Smooth muscle cell (in vitro differentiated cells): Measurements from ENCODE around the gene PPP1R13B. TPM values are rescaled to one million over a fixed set of nuclear protein-coding genes. Genes with fewer than 3 reads are reported as not detected.

Experiments
- DNase-seq: peaks from one replicate; lab custom pipeline; 2025; ENCODE audit not compliant: unreplicated experiment; lab: John Stamatoyannopoulos, UW
- H2AFZ ChIP-seq: fragments of 200-600 bp; sonication (generic); 2 replicates; pipeline ENCODE4 v1.6.0; 2016; ENCODE audit warnings: antibody characterized with exemption, low read depth, mild to moderate bottlenecking
- H3F3A ChIP-seq: fragments of 200-600 bp; sonication (generic); 2 replicates; pipeline ENCODE4 v1.6.0; 2017; ENCODE audit warnings: antibody characterized with exemption, low read depth
- H3K27ac ChIP-seq: fragments of 200-600 bp; sonication (generic); 2 replicates; pipeline ENCODE4 v1.5.1; 2016; ENCODE audit warnings: low read depth, mild to moderate bottlenecking
- H3K27me3 ChIP-seq: fragments of 200-600 bp; sonication (generic); 2 replicates; pipeline ENCODE4 v1.6.1; 2016; ENCODE audit warnings: low read depth, mild to moderate bottlenecking
- H3K36me3 ChIP-seq: fragments of 200-600 bp; sonication (generic); 2 replicates; pipeline ENCODE4 v1.5.1; 2016; ENCODE audit warnings: low read depth
- H3K4me1 ChIP-seq: fragments of 200-600 bp; sonication (generic); 2 replicates; pipeline ENCODE4 v1.5.1; 2016; ENCODE audit warnings: low read depth
- H3K4me2 ChIP-seq: fragments of 200-600 bp; sonication (generic); 2 replicates; pipeline ENCODE4 v1.6.0; 2016; ENCODE audit warnings: mild to moderate bottlenecking
- H3K4me3 ChIP-seq: fragments of 200-600 bp; sonication (generic); 2 replicates; pipeline ENCODE4 v1.5.1; 2016; ENCODE audit warnings: mild to moderate bottlenecking
- H3K79me2 ChIP-seq: fragments of 200-600 bp; sonication (generic); 2 replicates; pipeline ENCODE4 v1.6.0; 2016; ENCODE audit warnings: low read depth, mild to moderate bottlenecking
- H3K9ac ChIP-seq: fragments of 200-600 bp; sonication (generic); 2 replicates; pipeline ENCODE4 v1.6.0; 2016; ENCODE audit warnings: low read depth
- H3K9me3 ChIP-seq: fragments of 200-600 bp; sonication (generic); replicated peaks from 2 replicates; pipeline ENCODE4 v1.5.1; 2016; ENCODE audit warnings: low read depth
- H4K20me1 ChIP-seq: fragments of 200-600 bp; sonication (generic); 2 replicates; pipeline ENCODE4 v1.6.0; 2016; ENCODE audit warnings: low read depth
- CTCF ChIP-seq: fragments of 200-600 bp; sonication (generic); IDR thresholded peaks from 2 replicates; pipeline ENCODE4 v1.5.1; 2017; ENCODE audit warnings: borderline replicate concordance, mild to moderate bottlenecking, antibody characterized with exemption; ENCODE audit not compliant: insufficient read depth, poor library complexity, severe bottlenecking
- WGBS: methylation state at CpG from one replicate; pipeline ENCODE4 v1.1.7; 2016; ENCODE audit warnings: low lambda C conversion rate; 5-methylcytosine and 5-hydroxymethylcytosine counted together
- polyA plus RNA-seq: library from polyadenylated mRNA; unstranded; fragments of >200 nt; fragmentation: Nextera tagmentation; extraction: Ambion mirVana; gene quantifications from 2 replicates; pipeline ENCODE4 v1.2.1, GENCODE V29; 2016
- total RNA-seq: library from RNA; depleted of rRNA; stranded (reverse); fragments of >200 nt; gene quantifications from 2 replicates; pipeline ENCODE4 v1.2.3, GENCODE V29; 2014

The PPP1R13B gene
- total and polyA plus RNA-seq, 2 experiments from 2014 or later = 2.3 to 4.3 TPM

GRCh38 chr14:103880348-103881267 lies 33.2 kb upstream of the PPP1R13B start:
- Histone ChIP-seq H3K9me3 (no peaks in the 10 kb centered on the region), H3F3A (no peaks in the 10 kb centered on the region), H3K4me2 (no peak overlapping the region), H3K27ac (no peak overlapping the region), H2AFZ (no peak overlapping the region), H4K20me1 (no peaks in the 10 kb centered on the region), H3K4me1 (peaks cover 5% of the 10 kb centered on the region), H3K9ac (no peak overlapping the region), H3K36me3 (no peaks in the 10 kb centered on the region), H3K27me3 (no peaks in the 10 kb centered on the region), H3K4me3 (no peak overlapping the region), H3K79me2 (no peaks in the 10 kb centered on the region)
- 76% methylated on average over 23 of the region's 23 CpGs for WGBS
- DNase-seq = no peak
- TF ChIP-seq CTCF = no peak

- WGBS = 72% methylated on average over 34 of the region's 34 CpGs
- Histone ChIP-seq H3K36me3 (no peaks in the 10 kb centered on the region), H3K27me3 (no peaks in the 10 kb centered on the region), H3K4me1 (peaks cover 5% of the 10 kb centered on the region), H3K4me3 (no peak overlapping the region), H3K9me3 (no peaks in the 10 kb centered on the region), H3F3A (no peaks in the 10 kb centered on the region), H3K4me2 (no peak overlapping the region), H2AFZ (no peak overlapping the region), H3K27ac (no peak overlapping the region), H3K79me2 (no peaks in the 10 kb centered on the region), H4K20me1 (no peaks in the 10 kb centered on the region), H3K9ac (no peak overlapping the region)
- DNase-seq = no peak
- no peak for TF ChIP-seq CTCF
Observed at GRCh38 chr14:103879570-103880347, 32.4 kb upstream of the PPP1R13B start.

- no peak overlapping the region for H3K4me2 ChIP-seq
- no peak overlapping the region for H3K27ac ChIP-seq
- no peaks in the 10 kb centered on the region for H3K79me2 ChIP-seq
- 94% methylated on average over 16 of the region's 16 CpGs for WGBS
- no peaks in the 10 kb centered on the region for H3K27me3 ChIP-seq
- H2AFZ ChIP-seq = no peak overlapping the region
- no peak for DNase-seq
- no peaks in the 10 kb centered on the region for H3K9me3 ChIP-seq
- H3F3A ChIP-seq = no peaks in the 10 kb centered on the region
- H3K4me1 ChIP-seq = peaks cover 5% of the 10 kb centered on the region
- H3K9ac ChIP-seq = no peak overlapping the region
- no peaks in the 10 kb centered on the region for H3K36me3 ChIP-seq
- no peak for TF ChIP-seq CTCF
- no peak overlapping the region for H3K4me3 ChIP-seq
- H4K20me1 ChIP-seq = no peaks in the 10 kb centered on the region
Observed at GRCh38 chr14:103879118-103879569, 31.8 kb upstream of the PPP1R13B start.
